Activated naive CD4-positive, alpha-beta T cell treated with anti-CD3 and anti-CD28 coated beads, Interleukin-2, amount 50 U/mL, for 24 hours (primary cell): Measurements from ENCODE around the gene COL9A1.

Source experiments
- H3K27ac Mint-ChIP-seq: one replicate; pipeline ENCODE4 v1.8.0; 2021; ENCODE audit warnings: mild to moderate bottlenecking, mixed read lengths
- H3K27me3 Mint-ChIP-seq: one replicate; pipeline ENCODE4 v1.8.0; 2021; ENCODE audit warnings: mixed read lengths
- H3K36me3 Mint-ChIP-seq: one replicate; pipeline ENCODE4 v1.8.0; 2021; ENCODE audit warnings: mixed read lengths
- H3K4me1 Mint-ChIP-seq: one replicate; pipeline ENCODE4 v1.8.0; 2021; ENCODE audit warnings: mixed read lengths
- H3K4me3 Mint-ChIP-seq: one replicate; pipeline ENCODE4 v1.8.0; 2021; ENCODE audit warnings: mild to moderate bottlenecking, mixed read lengths
- H3K9me3 Mint-ChIP-seq: one replicate; pipeline ENCODE4 v1.8.0; 2021; ENCODE audit warnings: mixed read lengths

Gene COL9A1

DNA sequence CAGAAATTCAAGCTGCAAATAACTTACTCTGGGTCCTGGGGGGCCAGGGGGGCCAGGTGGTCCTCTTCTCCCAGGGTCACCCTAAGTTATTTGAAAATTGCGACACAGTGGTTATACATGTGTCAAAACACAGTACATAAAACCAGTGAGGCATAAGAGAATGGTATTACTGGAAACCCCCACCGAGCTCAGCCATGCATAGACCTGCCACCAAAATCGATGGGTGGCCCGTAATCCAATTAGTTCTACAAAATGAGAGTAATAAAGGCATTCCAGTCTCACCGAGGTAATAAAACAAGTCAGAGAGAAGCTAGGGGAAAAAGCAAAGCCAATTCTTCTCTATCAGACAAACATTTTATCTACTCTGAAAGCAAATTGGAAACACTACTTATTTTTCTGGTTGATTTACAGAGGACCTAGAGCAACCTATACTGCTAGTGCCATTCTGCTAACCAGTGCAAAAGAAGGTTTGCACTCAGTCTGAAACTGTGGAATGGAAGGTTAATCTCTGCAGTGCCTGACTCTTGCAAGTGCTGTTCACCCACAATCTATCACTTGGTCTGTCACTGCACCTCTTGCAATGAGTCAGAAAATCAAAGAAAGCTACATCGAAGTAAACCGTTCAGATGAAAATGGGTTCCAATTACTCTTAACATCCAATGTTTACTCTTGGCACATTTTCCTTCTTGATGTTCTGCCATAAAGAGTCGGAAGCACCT is 32.4 kb downstream of the COL9A1 start:
- Mint-ChIP-seq H3K4me3 (no peak overlapping the region), H3K27ac (no peak overlapping the region), H3K9me3 (no peaks in the 10 kb centered on the region), H3K27me3 (peaks cover 20% of the 10 kb centered on the region), H3K36me3 (no peaks in the 10 kb centered on the region), H3K4me1 (no peaks in the 10 kb centered on the region)

- Mint-ChIP-seq H3K9me3 (no peaks in the 10 kb centered on the region), H3K27me3 (peaks cover 13% of the 10 kb centered on the region), H3K4me1 (no peaks in the 10 kb centered on the region), H3K27ac (no peak overlapping the region), H3K4me3 (no peak overlapping the region), H3K36me3 (no peaks in the 10 kb centered on the region)
These were observed 36.7 kb downstream of the COL9A1 start for GRCh38 chr6:70266142-70266541.

DNA sequence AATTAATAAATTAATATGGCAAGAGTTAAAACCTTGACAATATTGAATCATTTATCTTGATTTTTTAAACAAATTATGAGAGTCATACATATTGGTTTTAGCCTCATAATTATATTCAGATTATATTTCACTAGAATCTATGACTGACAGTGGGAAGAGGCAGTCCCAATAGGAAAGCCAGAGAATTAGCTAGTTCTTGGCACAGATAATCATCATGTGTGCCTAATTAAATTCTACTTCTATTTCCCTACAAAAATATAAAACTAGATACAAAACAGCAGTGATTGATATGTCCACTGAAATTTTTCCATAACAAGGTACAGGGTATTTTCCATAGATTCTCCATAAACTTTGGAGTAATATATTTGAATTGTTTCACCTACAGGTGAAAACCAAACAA is 38.6 kb downstream of the COL9A1 start:
- Mint-ChIP-seq H3K27me3 (peaks cover 6% of the 10 kb centered on the region), H3K9me3 (no peaks in the 10 kb centered on the region), H3K27ac (no peak overlapping the region), H3K4me1 (no peaks in the 10 kb centered on the region), H3K36me3 (no peaks in the 10 kb centered on the region), H3K4me3 (no peak overlapping the region)

DNA sequence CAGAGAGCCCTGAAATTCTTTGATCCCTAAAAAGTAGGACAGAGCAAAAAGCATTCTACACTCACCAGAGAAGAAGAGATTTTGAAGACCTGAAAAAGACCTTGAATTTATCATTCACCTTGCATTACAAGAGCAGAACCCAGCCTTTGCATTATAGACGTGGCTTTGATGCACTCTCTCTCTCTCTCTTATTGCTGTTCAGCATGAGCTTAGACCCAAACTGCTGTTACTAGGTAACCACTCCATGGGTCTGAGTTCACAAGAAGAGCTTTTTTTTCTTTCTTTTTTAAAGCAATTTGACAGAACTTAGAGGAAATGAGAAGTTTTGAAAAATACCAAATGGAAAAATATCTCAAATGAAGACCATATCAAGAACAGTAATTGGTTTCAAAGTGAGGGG is 44.4 kb downstream of the COL9A1 start:
- no peaks in the 10 kb centered on the region for H3K4me1 Mint-ChIP-seq
- no peaks in the 10 kb centered on the region for H3K9me3 Mint-ChIP-seq
- no peaks in the 10 kb centered on the region for H3K27me3 Mint-ChIP-seq
- H3K27ac Mint-ChIP-seq: no peak overlapping the region
- no peak overlapping the region for H3K4me3 Mint-ChIP-seq
- no peaks in the 10 kb centered on the region for H3K36me3 Mint-ChIP-seq

DNA sequence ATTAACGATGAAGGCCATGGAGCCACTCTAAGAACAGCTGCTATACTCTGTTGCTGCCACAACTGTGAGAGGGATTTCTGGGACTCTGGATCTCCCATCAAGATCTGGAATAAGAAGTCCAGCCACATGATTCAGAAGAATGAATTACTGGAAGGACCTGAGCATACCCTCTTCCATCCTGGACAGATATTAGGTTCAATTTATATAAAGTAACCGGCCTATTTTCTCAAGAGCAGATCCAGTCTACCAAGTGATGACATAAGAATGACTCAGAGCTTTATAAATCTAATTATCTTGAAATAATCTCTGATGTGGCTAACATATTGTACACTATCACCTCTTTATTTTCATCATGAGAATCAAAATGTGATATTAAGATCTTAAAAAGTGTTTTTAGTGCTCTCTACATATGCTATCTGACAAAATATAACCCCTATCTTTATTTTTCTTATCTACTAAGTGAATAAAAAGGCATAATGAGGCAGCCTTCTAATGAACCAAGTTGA is 45.1 kb downstream of the COL9A1 start:
- Mint-ChIP-seq H3K27ac (no peak overlapping the region), H3K27me3 (no peaks in the 10 kb centered on the region), H3K4me3 (no peak overlapping the region), H3K36me3 (no peaks in the 10 kb centered on the region), H3K9me3 (no peaks in the 10 kb centered on the region), H3K4me1 (no peaks in the 10 kb centered on the region)

DNA sequence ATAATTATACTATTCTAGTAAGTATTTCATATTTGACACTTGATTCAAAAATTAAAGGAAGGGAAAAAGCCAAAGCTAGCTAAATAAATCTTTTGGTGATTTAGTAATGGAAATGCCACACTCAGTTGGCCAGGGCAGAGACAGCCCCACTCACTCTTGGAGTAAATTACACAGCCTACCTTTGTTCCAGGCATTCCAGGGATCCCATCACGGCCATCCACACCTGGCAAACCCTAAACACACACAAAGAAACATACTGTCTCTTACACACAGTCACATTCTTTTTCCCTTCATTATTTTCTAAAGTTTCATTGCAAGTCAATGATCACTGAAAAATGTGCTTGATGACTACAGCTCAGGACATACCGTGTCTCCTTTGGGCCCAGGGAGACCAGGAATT is 48.1 kb downstream of the COL9A1 start:
- Mint-ChIP-seq H3K27ac (no peak overlapping the region), H3K27me3 (peaks cover 1% of the 10 kb centered on the region), H3K36me3 (no peaks in the 10 kb centered on the region), H3K4me3 (no peak overlapping the region), H3K9me3 (no peaks in the 10 kb centered on the region), H3K4me1 (no peaks in the 10 kb centered on the region)

DNA sequence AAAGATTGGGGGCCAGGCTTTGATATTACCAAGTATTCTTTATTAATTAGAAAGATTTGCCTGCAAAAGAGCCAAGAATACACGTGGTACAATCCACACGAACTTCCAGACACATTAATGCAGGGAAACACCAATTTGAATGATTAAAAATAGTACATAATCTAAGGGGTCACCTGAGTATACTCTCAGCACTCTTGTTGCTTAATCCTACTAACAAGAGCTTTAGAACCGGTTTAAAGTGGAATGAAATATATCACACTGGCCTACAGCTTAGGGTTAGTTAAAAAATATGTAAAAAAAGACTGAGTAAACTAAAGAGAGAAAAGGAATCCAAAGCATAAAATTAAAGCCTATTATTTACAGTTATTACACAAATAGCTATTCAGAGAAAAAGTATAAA is 49.0 kb downstream of the COL9A1 start:
- Mint-ChIP-seq H3K9me3 (no peaks in the 10 kb centered on the region), H3K4me3 (no peak overlapping the region), H3K4me1 (no peaks in the 10 kb centered on the region), H3K36me3 (no peaks in the 10 kb centered on the region), H3K27me3 (peaks cover 3% of the 10 kb centered on the region), H3K27ac (no peak overlapping the region)

GRCh38 chr6:70252604-70253003 is 50.3 kb downstream of the COL9A1 start:
- no peaks in the 10 kb centered on the region for H3K4me1 Mint-ChIP-seq
- no peaks in the 10 kb centered on the region for H3K36me3 Mint-ChIP-seq
- no peaks in the 10 kb centered on the region for H3K9me3 Mint-ChIP-seq
- H3K4me3 Mint-ChIP-seq: no peak overlapping the region
- H3K27me3 Mint-ChIP-seq: peaks cover 3% of the 10 kb centered on the region
- no peak overlapping the region for H3K27ac Mint-ChIP-seq

GRCh38 chr6:70246118-70246517 is 56.8 kb downstream of the COL9A1 start:
- Mint-ChIP-seq H3K27ac (no peak overlapping the region), H3K36me3 (no peaks in the 10 kb centered on the region), H3K4me1 (no peaks in the 10 kb centered on the region), H3K9me3 (no peaks in the 10 kb centered on the region), H3K27me3 (peaks cover 2% of the 10 kb centered on the region), H3K4me3 (no peak overlapping the region)

DNA sequence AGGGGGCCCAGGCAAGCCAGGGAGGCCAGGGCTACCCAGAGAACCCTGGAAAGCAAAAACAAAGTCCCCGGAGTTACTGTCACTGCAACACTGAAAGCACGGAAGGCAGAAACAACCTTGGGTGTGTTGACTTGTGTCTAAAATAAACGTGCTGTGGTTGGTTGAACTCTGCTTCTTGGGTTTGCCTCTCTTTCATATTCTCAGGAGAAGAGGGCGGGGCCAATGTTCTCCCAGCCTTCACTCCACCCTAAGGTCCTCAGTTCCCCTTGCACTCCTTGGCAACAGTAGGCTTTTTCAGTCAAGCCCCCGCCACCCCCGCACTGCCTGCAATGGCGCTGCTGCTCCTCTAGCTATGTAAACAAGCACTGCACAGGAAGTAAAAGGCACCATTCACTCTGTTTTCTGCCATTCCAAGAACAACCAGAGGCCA is 60.9 kb downstream of the COL9A1 start:
- H3K27ac Mint-ChIP-seq: no peak overlapping the region
- no peaks in the 10 kb centered on the region for H3K9me3 Mint-ChIP-seq
- peaks cover 5% of the 10 kb centered on the region for H3K27me3 Mint-ChIP-seq
- no peaks in the 10 kb centered on the region for H3K36me3 Mint-ChIP-seq
- H3K4me1 Mint-ChIP-seq: no peaks in the 10 kb centered on the region
- no peak overlapping the region for H3K4me3 Mint-ChIP-seq

DNA sequence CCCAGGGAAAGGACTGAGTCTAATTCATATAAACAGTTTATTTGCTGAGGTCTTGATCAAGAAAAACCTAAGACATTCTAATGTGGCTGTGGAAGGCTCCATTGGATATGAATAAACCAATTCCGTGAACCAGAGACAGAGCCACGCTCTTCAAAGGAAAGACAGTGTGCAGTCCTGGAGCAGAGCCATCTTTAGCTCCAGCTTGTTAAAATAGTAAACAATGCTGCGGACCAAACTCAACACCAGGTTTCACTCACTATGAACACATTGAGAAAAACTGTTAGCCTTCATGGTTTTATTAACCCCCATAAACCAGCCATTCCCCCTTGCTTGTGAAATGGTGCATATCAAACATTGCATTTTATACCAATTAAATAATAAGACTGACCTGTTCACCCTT is 61.9 kb downstream of the COL9A1 start:
- no peak overlapping the region for H3K27ac Mint-ChIP-seq
- H3K36me3 Mint-ChIP-seq: no peaks in the 10 kb centered on the region
- H3K9me3 Mint-ChIP-seq: no peaks in the 10 kb centered on the region
- H3K4me1 Mint-ChIP-seq: no peaks in the 10 kb centered on the region
- H3K4me3 Mint-ChIP-seq: no peak overlapping the region
- peaks cover 5% of the 10 kb centered on the region for H3K27me3 Mint-ChIP-seq

DNA sequence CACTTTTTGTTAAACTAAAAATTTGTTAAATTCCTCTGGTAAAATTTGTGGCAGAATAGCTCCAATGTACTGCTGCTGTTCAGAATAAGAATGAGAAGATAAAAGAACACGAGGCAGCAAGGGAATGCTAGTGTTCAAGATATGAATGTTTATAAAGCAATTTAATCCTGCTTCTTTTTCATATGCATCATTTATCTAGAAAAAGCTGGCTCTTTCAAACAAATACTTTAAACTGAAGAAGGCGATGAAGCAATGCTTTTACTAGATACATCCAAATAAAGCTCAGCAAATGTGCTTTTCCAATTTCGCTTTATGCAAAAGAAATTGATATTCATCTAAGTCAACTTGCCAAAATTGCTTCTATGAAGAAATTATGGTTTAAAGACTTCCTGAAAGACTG is 66.5 kb downstream of the COL9A1 start:
- Mint-ChIP-seq H3K9me3 (no peaks in the 10 kb centered on the region), H3K4me3 (no peak overlapping the region), H3K27me3 (peaks cover 6% of the 10 kb centered on the region), H3K36me3 (no peaks in the 10 kb centered on the region), H3K4me1 (no peaks in the 10 kb centered on the region), H3K27ac (no peak overlapping the region)

DNA sequence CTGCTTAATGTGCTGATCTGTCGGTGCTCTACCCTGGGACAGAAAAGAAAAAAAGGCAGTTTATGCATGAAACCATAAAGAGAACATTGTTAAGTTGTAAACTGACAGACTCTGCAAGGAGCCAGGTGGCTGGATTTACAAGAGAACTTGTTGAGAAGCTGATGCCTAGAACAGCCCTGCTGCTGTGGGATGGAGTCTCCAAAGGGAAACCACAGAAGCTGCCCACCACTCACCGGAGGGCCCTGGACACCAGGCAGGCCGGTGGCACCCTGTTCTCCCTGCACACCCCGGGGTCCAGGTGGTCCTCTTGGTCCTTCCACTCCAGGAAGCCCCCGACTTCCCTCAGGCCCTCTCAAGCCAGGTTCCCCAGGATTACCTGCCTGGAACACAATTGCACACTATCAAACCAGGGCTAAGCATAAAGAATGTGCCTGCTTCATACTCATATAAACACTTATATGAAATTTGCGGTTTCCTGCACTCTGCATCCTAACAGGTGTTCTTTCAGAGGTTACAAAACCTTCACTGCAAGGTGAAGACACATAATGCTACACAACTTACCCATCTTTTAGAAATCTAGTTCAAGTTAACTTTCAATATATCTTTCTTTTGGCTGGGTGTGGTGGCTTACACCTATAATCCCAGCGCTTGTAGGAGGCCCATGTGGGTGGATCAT is 68.2 kb downstream of the COL9A1 start:
- Mint-ChIP-seq H3K4me3 (no peak overlapping the region), H3K4me1 (no peaks in the 10 kb centered on the region), H3K27ac (no peak overlapping the region), H3K9me3 (no peaks in the 10 kb centered on the region), H3K36me3 (no peaks in the 10 kb centered on the region), H3K27me3 (peaks cover 6% of the 10 kb centered on the region)

DNA sequence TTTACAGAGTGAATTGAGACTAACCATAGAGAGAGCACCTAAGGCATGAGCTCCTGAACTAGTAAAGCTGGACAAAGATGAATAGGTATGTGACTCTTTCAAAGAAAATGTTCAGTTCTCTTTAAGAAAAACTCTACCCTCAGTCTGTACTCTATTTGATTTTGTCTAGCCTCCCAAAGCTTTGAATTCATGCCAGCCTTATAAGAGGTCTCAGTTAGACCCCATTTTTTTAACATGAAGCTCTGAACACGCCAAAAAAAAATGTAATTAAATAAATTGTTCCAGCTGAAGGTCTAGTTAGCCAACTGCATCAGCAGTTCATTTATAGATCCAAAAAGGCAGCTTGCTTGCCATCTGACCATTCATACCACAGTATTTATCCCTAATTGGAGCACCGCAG is 71.6 kb downstream of the COL9A1 start:
- H3K27ac Mint-ChIP-seq: no peak overlapping the region
- H3K4me1 Mint-ChIP-seq: no peaks in the 10 kb centered on the region
- no peak overlapping the region for H3K4me3 Mint-ChIP-seq
- no peaks in the 10 kb centered on the region for H3K36me3 Mint-ChIP-seq
- peaks cover 1% of the 10 kb centered on the region for H3K27me3 Mint-ChIP-seq
- no peaks in the 10 kb centered on the region for H3K9me3 Mint-ChIP-seq

DNA sequence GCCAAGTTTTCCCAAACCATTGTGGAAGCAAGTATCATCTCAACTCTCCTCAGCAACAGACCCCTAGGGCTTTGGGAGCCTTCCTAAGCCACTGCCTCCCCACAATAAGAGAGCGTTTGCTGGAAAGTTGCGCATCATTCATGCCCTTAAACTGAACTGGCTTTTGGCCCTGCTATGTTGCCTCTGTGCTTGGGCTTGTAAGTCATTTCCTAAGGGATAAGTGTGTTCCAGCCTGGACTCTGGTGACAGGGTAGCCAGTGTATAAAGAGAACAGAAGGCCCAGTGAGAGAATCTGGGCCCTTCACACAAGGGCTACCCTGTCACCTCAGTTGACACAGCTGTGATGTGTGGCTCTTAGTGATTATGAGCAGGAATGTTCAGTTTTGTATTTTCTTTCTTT is 77.8 kb downstream of the COL9A1 start:
- Mint-ChIP-seq H3K36me3 (no peaks in the 10 kb centered on the region), H3K27ac (no peak overlapping the region), H3K9me3 (no peaks in the 10 kb centered on the region), H3K4me3 (no peak overlapping the region), H3K27me3 (peaks cover 3% of the 10 kb centered on the region), H3K4me1 (no peaks in the 10 kb centered on the region)

DNA sequence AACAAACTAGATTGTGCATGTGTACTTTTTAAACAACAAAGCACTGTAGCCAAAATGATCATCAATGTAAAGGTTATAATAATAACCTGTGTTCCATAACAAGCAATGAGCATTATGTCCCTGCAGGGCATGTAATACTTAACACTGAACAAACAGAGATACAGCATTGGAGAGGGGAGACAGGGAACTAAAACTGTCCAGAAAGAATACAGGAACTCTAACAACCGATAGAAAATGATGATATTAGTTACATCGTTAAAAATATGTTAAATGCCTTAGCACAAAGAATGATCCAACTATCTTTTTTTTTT is 80.5 kb downstream of the COL9A1 start:
- Mint-ChIP-seq H3K36me3 (no peaks in the 10 kb centered on the region), H3K9me3 (no peaks in the 10 kb centered on the region), H3K27me3 (peaks cover 8% of the 10 kb centered on the region), H3K4me1 (no peaks in the 10 kb centered on the region), H3K27ac (no peak overlapping the region), H3K4me3 (no peak overlapping the region)
